ENCODE results near the gene TNFRSF6B. TPM values are rescaled to one million over a fixed set of nuclear protein-coding genes. Genes with fewer than 3 reads are reported as not detected.
"Not testable (repeated sequence)": the region's sequence is repeated elsewhere in the genome, so short reads cannot be mapped to it uniquely, and the experiment has no call there.

The TNFRSF6B gene
- total and polyA plus RNA-seq, 7 donors = 1.2 to 186 (median 4.8) TPM

GRCh38 chr20:63665708-63666107, 30.7 kb upstream of the TNFRSF6B start:
- DNase-seq = no peak
- TF ChIP-seq POLR2A (IDR thresholded peaks at IDR 0.05) (no peak), POLR2AphosphoS5 (IDR thresholded peaks at IDR 0.05) (no peak), EP300 (IDR thresholded peaks at IDR 0.05) (no peak), CTCF (IDR thresholded peaks at IDR 0.05) (no peak)
- Histone ChIP-seq H3K27ac (no peak overlapping the region), H3K4me1 (peaks cover 0 to 6% (median 0%) of the 10 kb centered on the region in 4 donors), H3K4me3 (no peak overlapping the region), H3K27me3 (no peaks in the 10 kb centered on the region), H3K36me3 (peaks cover 21 to 78% (median 40%) of the 10 kb centered on the region in 4 donors), H3K9me3 (no peaks in the 10 kb centered on the region)
- WGBS, 2 donors = 94 to 97% methylated on average over 14 of the region's 14 CpGs
- intact Hi-C loops (cut with DNase I) = no loop called here

- Histone ChIP-seq H3K27ac (no peak overlapping the region), H3K4me1 (peaks cover 0 to 6% (median 0%) of the 10 kb centered on the region in 4 donors), H3K4me3 (no peak overlapping the region), H3K36me3 (peaks cover 21 to 67% (median 41%) of the 10 kb centered on the region in 4 donors), H3K27me3 (no peaks in the 10 kb centered on the region), H3K9me3 (no peaks in the 10 kb centered on the region)
- intact Hi-C loops (cut with DNase I) = no loop called here
- whole genome bisulfite sequencing, 2 donors = 93% methylated on average over 16 of the region's 16 CpGs
- TF ChIP-seq CTCF (IDR thresholded peaks at IDR 0.05) (no peak), POLR2A (IDR thresholded peaks at IDR 0.05) (no peak), POLR2AphosphoS5 (IDR thresholded peaks at IDR 0.05) (no peak), EP300 (IDR thresholded peaks at IDR 0.05) (no peak)
- DNase-seq = no peak
Observed at GRCh38 chr20:63667858-63668257, 28.6 kb upstream of the TNFRSF6B start.

- H3K4me3 ChIP-seq = no peak overlapping the region
- intact Hi-C loops (cut with DNase I) = no loop called here
- WGBS, 2 donors = 92 to 96% methylated on average over 11 of the region's 11 CpGs
- H3K9me3 ChIP-seq = no peaks in the 10 kb centered on the region
- no peak overlapping the region for H3K27ac ChIP-seq
- no peak for TF ChIP-seq POLR2AphosphoS5 (IDR thresholded peaks at IDR 0.05)
- TF ChIP-seq EP300 (IDR thresholded peaks at IDR 0.05) = no peak
- no peak for TF ChIP-seq CTCF (IDR thresholded peaks at IDR 0.05)
- H3K27me3 ChIP-seq = no peaks in the 10 kb centered on the region
- H3K36me3 ChIP-seq = peaks cover 18 to 63% (median 40%) of the 10 kb centered on the region in 4 donors
- H3K4me1 ChIP-seq = peaks cover 0 to 6% (median 0%) of the 10 kb centered on the region in 4 donors
- no peak for DNase-seq
Observed at GRCh38 chr20:63668351-63668750, 28.1 kb upstream of the TNFRSF6B start.

GRCh38 chr20:63671695-63672094, 24.8 kb upstream of the TNFRSF6B start:
- DNase-seq; H3K27me3 ChIP-seq; H3K4me3 ChIP-seq; H3K27ac ChIP-seq; intact Hi-C loops (cut with DNase I); H3K4me1 ChIP-seq; H3K9me3 ChIP-seq: not testable (repeated sequence)
- H3K36me3 ChIP-seq = peaks cover 4 to 69% (median 36%) of the 10 kb centered on the region in 4 donors
- 92 to 96% methylated on average over 12 of the region's 12 CpGs for WGBS, 2 donors

GRCh38 chr20:63672666-63673065, 23.8 kb upstream of the TNFRSF6B start:
- Histone ChIP-seq H3K36me3 (peaks cover 0 to 67% (median 29%) of the 10 kb centered on the region in 4 donors), H3K9me3 (no peaks in the 10 kb centered on the region), H3K4me1 (no peaks in the 10 kb centered on the region), H3K4me3 (no peak overlapping the region), H3K27ac (no peak overlapping the region), H3K27me3 (no peaks in the 10 kb centered on the region)
- DNase-seq = no peak
- no peak for TF ChIP-seq POLR2AphosphoS5 (IDR thresholded peaks at IDR 0.05)
- no peak for TF ChIP-seq CTCF (IDR thresholded peaks at IDR 0.05)
- no peak for TF ChIP-seq POLR2A (IDR thresholded peaks at IDR 0.05)
- no peak for TF ChIP-seq EP300 (IDR thresholded peaks at IDR 0.05)
- intact Hi-C loops (cut with DNase I) = no loop called here
- WGBS, 2 donors = 97% methylated on average over 10 of the region's 10 CpGs
